GM19238 (cell line): ENCODE results near the gene SRSF8.
"Not testable (repeated sequence)": the region's sequence is repeated elsewhere in the genome, so short reads cannot be mapped to it uniquely, and the experiment has no call there.

Experiments
- DNase-seq: peaks from one replicate; pipeline ENCODE4 v3.0.0; 2011; ENCODE audit warnings: low spot score; ENCODE audit not compliant: insufficient read length

Gene SRSF8, protein sequence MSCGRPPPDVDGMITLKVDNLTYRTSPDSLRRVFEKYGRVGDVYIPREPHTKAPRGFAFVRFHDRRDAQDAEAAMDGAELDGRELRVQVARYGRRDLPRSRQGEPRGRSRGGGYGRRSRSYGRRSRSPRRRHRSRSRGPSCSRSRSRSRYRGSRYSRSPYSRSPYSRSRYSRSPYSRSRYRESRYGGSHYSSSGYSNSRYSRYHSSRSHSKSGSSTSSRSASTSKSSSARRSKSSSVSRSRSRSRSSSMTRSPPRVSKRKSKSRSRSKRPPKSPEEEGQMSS

DNA sequence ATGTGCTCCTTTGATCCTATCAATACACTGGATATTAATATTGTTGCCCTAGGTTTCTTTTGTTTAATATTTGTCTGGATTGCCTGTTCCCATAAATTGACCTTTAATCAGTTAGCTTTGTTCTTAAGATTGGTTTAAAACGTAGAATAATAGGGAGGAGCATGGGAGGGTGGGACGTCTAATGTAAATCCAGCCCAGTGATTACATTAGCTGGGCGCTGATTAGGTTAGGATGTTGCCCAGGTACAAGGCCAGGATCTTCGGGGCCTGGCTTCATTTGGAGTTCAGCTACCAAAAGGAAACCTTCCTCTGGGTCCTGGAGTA, at the start of gene SRSF8:
TSS of gene SRSF8 (plus strand) at position 204 of the 323 bp plus-strand sequence. CDS start 308 bp downstream, outside the sequence.
- DNase-seq: no peak

DNA sequence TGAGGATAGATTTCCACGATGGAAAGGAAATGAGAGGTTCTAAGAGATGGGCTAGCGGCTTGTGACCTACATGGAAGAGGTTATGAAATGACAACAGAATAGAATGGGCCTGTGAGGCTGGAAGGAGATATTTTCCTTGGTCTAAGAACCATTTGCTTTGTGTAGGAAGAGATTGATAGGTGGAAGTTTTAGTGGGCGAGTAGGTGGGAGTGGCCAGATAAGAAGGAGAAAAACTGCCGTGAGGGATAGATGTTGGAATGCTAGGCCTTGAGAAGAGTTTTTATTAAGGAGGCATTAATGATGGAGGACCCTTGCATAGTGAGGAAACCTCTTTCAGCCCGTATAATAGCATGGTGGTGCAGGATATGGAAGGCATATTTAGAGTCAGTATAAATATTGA, 45.3 kb upstream of the SRSF8 start:
- not testable (repeated sequence) for DNase-seq

DNA sequence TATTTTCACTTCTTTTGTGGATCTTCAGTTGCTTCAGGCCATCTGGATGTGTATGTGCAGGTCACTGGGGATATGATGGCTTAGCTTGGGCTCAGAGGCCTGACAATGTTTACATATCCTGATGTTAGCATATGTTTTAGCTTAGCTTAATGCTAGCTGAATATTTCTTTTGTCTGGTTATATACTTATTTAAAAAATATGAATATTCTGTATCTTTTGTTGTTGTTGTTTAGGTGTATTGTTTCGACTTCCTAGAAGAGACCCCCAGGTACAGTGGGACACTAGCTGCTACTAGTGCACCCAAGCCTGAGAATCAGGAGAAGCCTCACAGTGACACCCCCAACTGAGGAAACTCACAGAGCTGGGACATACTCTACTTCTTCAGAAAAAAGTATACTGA, 41.8 kb upstream of the SRSF8 start, which contains the start of gene KDM4E:
TSS of gene KDM4E (plus strand) at position 301 of the 400 bp plus-strand sequence. CDS start 300 bp downstream, outside the sequence.
- no peak for DNase-seq

DNA sequence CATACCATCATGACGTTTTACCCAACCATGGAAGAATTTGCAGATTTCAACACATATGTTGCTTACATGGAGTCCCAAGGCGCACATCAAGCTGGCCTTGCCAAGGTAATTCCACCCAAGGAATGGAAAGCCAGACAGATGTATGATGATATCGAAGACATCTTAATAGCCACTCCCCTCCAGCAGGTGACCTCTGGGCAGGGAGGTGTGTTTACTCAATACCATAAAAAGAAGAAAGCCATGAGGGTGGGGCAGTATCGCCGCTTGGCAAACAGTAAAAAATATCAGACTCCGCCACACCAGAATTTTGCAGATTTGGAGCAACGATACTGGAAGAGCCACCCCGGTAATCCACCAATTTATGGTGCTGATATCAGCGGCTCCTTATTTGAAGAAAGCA, 41.1 kb upstream of the SRSF8 start:
- DNase-seq: not testable (repeated sequence)

DNA sequence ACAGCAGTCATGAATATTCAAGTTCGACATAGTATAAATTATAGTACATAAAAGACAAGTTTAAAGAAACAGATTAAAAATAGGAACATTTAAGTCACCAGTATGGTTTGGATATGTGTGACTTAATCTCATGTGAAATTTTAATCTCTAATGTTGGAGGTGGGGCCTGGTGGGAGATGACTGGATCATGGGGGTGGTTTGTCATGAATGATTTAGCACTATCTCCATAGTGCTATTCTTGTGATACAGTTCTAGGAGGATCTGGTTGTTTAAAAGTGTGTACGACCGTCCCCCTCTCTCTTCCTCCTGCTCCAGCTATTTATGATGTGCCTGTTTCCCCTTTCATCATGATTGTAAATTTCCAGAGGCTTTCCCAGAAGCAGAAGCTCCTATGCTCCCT, 38.4 kb upstream of the SRSF8 start:
- no peak for DNase-seq

DNA sequence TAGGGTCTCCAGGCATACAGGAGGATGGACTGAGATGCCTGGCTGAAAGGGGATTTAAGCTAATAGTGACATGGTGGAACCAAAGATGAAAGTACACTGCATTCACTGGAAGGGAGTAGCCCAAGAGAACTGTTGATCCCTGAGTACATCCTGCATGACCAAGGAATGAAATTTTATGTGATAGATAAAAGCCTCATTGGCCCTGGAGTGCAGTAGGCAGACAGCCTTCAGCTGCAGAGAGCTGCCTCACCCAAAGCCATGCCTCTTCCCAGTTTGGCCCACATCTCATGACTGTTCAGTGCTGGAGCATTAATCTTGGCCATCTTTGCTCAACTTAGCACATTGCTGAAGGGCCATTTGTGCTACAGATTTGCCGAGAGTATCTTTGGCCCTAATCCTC, 33.7 kb upstream of the SRSF8 start:
- DNase-seq: no peak

DNA sequence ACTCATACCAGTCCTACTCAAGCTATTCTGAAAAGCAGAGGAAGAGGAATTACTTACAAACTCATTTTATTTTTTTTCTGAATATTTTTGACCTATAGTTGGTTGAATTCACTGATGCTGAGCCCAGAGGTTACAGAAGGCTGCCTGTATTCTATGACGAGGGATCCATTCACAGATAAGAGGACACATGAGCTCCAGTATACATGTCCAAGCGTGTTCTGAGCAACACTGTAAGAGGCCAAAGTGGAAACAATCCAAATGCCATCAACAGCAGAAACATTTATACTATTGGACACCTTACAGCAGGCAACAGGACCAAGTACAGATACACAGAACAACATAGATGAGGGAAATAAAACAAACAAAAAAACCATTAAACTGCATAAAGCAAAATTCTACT, 31.4 kb upstream of the SRSF8 start:
- no peak for DNase-seq

DNA sequence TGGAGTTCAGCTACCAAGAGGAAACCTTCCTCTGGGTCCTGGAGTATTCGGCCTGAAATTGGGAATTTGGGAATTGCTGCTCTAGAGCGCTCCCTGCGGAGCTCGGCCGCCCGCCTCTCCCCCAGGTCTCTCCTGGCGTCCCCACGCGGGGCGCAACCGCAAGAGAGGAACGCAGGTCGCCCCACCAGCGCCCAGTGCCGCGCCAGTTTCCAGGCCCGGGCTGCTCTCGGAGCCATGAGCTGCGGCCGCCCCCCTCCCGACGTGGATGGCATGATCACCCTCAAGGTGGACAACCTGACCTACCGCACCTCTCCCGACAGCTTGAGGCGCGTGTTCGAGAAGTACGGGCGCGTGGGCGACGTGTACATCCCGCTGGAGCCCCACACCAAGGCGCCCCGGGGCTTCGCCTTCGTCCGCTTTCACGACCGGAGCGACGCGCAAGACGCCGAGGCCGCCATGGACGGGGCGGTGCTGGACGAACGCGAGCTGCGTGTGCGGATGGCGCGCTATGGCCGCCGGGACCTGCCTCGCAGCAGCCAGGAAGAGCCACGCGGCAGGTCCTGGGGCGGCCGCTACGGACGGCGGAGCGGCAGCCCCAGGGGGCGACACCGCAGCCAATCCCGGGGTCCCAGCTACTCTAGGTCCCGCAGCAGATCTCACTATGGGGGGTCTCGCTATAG, 29.2 kb upstream of the SRSF8 start:
- DNase-seq: not testable (repeated sequence)

DNA sequence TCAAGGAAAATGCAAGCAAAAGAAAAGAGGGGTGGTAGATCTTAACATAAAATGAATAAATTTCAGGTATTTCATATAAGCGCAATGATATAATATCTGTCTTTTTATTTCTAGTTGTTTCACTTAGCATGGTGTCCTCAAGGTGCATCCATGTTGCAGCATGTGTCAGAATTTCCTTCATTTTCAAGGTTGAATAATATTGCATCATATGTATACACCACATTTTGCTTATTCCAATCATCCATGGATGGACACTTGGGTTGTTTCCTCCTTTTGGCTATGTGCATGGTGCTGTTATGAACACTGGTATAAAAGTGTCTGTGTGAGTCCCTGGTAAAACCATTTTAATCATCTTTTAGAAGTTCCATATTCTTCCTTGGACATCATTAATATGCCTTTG, 24.5 kb upstream of the SRSF8 start:
- no peak for DNase-seq

DNA sequence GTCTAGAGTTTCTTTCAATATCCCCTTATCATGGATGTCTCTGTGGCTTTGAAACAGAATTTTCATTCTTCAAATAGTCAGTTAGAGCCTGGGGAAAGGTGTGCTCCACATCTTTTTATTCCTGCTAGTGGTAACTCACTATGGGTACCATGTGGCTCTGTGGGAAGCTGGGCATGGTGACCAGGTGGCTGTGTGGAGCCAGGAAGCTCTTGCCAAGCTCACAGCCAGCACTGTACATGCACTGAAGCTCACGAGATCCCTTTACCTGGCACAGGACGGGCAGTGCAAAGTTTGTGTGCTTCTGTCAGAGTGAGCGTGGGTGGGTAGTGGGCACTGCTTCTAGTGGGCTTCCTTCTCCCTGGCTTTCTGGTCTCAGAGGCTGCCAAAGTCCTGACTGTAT, 23.8 kb upstream of the SRSF8 start:
- no peak for DNase-seq

DNA sequence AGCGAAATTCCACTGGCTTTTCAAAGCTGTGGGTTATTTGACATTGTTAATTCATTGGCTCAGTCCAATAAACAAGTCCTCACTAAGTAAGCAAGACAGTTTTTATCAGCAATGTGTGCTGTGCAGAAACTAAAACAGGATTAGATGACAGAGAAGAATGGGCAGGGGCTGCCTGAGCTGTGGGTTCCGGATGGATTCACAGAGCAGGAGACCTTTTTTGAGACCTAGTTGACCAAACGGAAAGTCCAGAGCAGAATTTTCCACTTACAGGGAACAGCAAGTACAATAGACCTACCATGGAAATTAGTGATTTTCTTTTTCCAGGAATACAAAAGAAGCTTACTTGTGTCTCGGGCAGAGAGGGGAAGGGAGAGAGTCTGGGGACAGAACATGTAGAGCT, 22.7 kb upstream of the SRSF8 start:
- no peak for DNase-seq

DNA sequence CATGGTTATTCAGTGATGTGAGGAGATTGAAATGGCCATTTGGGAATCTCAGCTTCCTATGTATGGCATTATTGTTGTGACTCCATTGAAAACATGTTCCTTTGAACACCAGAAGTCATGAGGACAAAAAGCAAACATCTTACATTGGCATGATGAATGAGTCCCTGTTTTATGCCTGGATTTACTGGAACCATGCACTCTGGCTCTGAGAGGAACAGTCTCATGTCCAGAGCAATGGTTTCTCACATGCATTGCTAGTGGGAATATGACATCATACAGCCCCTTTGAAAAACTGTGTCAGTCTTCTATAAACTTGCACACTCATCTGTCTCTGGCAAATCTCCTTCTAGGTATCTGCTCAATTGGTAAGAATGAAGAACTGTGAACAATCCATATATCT, 20.9 kb upstream of the SRSF8 start:
- no peak for DNase-seq

DNA sequence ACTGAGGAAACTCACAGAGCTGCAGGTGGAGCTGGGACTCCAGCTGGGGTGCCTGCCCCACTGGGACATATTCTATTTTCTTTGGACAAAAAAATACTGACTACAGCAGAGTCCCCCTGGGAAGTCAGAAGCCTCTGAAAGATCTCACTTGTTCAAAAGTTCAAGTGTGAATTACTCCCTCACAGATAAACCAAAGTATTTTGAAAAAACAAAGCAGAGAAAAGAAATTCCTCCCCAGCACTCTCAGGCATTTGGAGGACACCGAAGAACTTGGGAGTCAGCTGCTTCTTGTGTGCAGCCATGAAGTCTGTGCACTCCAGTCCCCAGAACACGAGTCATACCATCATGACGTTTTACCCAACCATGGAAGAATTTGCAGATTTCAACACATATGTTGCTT, 17.6 kb upstream of the SRSF8 start, which contains the start of gene KDM4F:
TSS of gene KDM4F (plus strand) at position 301 of the 400 bp plus-strand sequence.
- not testable (repeated sequence) for DNase-seq

DNA sequence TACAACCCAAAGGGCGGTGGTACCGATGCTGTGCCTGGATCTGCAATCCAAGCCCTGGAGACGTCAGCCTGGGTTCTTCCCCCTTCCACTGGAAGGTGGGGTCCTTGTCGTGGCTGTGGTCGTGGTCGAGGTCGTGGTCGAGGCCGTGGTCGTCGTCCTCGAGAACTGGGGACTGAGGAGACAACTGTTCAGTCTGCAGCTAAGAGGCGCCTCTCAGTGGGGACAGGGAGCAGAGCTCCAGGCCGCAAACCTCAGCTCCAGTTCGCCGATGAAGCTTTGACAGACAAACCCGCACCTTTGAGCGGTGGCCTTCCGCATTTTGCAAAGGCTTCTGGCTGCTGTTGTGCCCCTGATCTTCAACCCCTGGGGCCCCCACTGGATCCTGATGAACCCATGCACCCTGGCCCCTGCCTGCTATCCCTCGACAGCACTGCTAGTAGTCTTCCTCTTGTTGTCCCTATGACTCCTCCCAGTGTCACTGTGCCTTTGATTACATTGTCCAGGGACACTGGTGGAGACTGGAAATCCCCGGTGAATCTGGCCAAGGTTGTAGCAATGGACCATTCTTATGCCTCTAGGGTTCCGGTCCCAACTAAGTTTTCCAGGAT, 16.0 kb upstream of the SRSF8 start:
- no peak for DNase-seq

DNA sequence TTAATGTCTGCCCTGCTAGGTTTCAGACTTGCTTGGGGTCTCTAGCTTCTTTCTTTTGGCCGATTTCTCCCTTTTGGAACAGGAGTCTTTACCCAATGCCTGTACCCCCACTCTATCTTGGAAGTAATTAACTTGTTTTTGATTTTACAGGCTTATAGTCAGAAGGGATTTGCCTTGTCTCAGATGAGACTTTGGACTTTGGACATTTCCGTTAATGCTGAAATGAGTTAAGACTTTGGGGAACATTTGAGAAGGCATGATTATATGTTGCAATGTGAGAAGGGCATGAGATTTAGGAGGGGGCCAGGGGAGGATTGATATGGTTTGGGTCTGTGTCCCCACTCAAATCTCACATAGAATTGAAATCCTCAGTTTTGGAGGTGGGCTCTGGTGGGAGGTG, 12.4 kb upstream of the SRSF8 start:
- no peak for DNase-seq

DNA sequence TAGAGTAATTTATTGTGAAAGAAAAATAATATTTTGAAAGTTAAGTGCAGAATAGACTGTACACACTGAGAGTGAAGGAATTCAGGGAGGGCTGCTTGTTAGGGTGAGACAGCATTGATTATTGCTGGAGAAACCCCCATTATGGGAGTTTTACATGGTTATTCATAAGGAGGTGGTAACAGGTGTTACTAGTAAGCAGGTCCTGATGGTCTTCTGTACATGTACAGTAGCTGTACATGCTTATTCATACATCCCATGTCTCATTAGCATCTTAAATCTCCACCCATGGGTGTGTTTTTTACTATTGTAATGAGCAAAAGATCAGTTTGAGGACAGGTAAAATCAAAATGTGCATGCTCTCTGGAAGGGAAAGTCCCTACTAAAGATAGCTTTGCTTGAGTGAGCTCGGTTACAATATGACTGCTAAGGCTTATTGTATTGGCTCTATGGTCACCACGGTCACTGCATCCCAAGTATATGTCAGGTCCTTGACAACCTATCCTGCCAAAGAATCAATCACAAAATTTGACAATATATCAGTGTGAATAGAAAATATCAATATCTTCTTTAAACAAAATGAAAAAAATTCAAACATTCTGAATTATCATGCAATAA, 11.3 kb upstream of the SRSF8 start:
- no peak for DNase-seq

DNA sequence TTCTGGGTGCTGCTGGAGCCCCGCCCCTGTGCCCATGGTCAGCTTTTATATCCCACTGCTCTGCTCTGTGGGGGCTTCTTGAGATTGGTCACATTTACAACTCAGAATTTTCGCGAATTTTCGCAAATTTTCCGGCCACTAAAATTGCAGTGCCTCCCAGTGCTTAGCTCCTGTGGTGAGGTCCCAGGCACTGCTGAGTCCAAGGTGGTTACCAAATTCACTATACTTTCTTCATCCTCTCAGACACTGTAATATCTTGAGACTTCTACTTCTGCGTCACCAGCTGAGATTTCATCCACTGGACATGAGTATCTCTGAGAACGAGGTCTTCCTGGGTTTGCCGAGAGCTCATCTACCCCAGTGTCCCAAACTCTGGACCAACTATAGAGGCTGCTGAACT, 8.8 kb upstream of the SRSF8 start:
- DNase-seq: no peak

DNA sequence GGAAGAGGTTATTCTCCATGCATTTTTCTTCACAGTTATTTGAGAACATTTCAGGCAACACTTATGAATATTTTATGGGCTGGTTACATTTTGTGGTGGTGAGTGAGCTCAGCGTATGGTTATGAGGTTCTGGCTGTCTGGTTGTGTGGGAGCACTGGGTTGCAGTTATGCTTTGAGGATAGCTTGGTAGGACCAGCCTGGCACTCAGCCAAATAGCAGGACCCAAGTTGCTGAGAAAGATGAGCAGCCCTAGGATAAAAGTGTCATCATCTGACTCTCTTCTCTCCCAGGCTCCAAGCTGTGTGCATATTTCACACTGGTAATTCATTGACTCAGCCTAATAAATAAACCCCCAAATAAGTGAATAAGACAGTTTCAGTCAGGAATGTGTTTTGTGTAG, 8.1 kb upstream of the SRSF8 start:
- no peak for DNase-seq

DNA sequence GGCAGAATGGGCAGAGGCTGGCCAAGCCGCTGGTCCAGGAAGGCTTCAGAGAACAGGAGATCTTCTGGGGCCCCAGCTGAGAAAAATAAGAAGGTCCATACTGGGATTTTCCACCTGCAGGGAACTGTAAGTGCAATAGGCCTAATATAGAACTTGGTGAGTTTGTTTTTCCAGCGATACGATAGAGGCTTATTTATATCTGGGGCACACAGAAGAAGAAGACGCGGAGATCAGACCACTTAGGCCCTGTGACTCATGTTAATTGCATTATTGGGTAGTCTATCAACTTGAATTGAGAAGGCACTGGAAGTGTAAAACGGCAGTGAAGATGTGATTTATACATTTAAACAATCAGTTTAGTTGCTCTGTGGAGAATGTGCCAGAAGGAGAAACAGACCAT, 7.7 kb upstream of the SRSF8 start:
- DNase-seq: no peak

DNA sequence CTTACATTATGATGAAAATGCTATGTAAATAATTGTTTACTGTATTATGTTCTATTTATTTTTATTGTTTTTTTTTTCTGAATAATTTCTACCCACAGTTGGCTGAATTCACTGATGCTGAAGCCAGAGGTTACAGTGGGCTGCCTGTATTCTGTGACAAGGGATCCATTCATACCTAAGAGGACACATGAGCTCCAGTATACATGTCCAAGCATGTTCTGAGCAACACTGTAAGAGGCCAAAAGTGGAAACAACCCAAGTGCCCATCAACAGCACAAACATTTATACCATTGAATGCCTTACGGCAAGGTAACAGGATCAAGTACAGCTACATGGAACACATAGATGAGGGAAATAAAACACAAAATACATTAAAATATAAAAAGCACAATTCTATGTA, 1.4 kb upstream of the SRSF8 start:
- no peak for DNase-seq

DNA sequence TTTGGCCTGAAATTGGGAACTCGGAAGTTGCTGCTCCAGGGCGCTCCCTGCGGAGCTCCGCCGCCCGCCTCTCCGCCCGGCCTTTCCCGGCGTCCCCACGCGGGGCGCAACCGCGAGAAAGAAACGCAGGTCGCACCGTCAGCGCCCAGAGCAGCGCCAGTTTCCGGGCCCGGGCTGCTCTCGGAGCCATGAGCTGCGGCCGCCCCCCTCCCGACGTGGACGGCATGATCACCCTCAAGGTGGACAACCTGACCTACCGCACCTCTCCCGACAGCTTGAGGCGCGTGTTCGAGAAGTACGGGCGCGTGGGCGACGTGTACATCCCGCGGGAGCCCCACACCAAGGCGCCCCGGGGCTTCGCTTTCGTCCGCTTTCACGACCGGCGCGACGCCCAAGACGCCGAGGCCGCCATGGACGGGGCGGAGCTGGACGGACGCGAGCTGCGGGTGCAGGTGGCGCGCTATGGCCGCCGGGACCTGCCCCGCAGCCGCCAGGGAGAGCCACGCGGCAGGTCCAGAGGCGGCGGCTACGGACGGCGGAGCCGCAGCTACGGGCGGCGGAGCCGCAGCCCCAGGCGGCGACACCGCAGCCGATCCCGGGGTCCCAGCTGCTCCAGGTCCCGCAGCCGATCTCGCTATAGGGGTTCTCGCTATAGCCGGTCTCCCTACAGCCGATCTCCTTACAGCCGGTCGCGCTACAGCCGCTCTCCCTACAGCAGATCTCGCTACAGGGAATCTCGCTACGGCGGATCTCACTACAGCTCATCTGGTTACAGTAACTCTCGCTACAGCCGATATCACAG, 521 bp downstream of the SRSF8 start:
- DNase-seq: peak; percentile 38
